NCI-H226 (cell line): ENCODE results near the gene EHF.
"Not testable (repeated sequence)": the region's sequence is repeated elsewhere in the genome, so short reads cannot be mapped to it uniquely, and the experiment has no call there.

ENCODE experiments used
- DNase-seq: peaks from one replicate; pipeline ENCODE4 v3.0.0-alpha.2; 2015

The EHF gene

DNA sequence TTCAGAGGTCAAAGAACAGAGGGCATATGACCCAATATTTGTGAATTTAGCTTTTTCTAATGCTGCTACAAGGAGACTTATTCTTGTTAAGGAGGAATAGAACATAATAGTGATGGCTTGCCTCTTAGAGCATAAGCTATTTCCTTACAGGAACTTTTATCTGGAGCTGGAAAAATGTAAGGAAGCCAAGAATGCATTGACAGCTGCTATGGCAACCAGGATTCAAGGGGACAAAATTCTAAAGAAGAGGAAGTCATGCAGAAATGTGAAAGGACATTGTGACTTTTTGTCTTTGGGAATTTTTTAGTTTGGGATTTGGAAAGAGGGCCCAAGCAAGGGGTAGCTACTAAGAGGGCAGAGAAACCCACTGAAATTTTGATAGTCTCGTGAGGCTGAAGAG, 51.1 kb downstream of the EHF start:
- no peak for DNase-seq

DNA sequence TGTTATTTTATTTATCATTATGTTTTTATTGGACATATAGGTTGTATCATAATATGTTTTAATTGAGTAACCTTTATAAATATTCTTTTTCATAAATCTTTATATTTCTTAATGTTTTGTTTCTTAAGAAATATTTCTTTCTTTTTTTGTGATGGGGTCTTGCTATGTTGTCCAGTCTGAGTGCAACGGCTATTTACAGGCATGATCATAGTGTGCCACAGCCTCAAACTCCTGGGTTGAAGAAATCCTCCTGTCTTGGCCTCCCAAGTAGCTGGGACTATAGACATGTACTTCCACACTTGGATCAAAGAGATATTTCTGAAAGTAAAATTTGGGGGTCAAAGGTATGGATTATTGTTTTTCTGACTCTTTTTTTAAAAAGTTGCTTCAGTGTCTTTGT, 53.1 kb downstream of the EHF start:
- no peak for DNase-seq

DNA sequence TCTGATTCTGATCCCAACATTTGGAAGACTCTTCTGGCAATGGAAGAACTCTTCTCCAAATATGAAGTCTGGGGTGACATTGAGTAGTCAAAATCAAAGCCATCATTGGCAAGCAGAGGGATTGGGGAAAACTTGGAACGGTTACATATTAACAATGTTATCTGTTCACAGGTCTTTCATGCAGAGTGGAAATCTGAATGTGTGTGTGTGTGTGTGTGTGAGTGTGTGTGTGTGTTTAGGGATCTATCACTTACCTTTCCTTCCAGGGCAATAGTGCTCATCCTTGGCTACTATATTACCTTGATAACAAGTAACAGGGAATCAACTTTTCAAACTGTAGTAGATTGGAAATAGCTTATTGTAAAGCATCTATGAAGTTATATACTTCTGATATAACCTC, 55.3 kb downstream of the EHF start:
- no peak for DNase-seq

DNA sequence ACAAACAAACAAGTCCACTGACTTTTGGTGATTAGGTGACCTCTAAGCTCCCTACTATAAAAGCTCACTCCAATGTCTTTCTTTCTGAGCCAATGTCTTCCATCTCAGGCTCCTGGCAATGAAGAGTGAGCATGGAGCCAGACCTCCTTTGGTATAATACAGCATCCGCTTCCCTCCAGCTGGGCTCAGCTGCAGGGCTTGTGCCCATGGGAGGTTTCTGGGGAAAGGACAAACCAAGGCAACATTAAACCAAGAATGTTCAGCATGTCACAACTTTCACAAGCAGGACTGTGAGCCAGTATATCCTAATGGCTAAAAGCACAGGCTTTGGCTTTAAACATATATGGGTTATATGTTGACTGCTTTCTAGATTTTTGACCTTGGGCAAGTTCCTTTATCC, 58.8 kb downstream of the EHF start:
- DNase-seq, result no peak

DNA sequence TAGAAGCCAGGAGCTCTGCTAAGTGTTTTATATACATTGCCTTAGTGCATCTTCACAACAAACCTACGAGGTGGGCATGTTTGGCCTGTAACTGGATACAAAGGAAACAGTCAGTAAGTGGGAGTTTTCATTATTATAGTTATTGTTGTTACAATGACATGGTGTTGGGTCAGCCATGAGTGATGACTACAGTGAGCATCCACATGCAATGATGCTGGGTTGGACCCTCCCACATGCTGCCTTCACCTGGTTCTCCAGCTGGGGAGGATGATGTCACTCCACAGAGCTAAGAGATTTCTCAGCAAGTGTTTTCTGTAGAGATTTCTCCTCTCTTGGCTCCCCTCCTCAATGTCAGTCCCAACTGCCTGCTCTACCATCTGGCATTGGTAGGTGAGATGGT, 59.3 kb downstream of the EHF start:
- peak; percentile 54 for DNase-seq

DNA sequence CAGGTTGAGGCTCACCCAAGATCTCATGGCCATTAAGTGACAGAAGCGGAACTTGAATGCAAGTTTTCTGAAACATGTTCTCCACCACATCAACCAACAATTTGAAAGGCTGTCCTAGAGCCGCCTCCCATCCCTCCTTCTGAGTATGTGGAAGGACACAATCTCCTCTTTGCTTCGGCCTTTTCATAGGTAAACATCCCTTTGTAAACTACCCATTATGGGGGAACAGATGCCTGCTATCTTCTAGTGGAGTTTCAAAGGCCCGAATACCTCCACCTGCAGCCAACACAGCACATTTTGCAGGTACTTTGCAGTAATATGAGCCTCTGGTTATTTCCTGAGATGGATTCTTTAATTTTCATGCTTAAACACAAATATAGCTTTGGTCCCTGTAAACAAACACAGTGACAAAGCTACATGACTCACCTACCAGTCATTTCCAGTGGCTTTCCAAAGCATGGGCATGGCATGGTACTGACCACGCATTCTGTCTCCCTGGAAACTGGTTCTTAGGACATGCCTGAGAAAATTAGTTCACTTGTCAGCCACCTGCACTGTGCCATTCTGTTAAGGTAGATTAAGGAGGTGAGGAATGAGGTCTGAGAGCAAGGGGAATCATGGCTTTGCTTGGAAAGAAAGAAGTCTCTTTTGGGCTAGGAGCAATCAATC, 60.2 kb downstream of the EHF start:
- DNase-seq, result peak; percentile 19

DNA sequence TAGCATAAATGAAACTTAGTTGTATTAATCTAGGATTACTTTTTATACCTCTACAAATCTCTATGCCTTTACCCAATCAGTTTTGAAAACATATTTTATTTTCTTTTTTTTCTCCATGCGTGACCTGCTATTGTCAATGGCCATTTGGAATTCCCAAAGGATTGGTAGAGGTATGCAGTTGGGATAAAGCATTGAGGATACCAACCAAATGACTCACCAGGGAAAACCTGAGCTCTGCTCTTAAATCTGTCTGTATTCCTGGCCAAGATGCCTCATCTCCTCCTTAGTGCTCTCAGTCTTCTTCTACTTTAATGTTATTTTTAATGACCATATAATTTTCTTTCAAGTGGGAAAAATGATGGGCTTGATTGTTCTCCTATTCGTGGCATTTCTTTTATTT, 61.9 kb downstream of the EHF start:
- peak; percentile 74 for DNase-seq

DNA sequence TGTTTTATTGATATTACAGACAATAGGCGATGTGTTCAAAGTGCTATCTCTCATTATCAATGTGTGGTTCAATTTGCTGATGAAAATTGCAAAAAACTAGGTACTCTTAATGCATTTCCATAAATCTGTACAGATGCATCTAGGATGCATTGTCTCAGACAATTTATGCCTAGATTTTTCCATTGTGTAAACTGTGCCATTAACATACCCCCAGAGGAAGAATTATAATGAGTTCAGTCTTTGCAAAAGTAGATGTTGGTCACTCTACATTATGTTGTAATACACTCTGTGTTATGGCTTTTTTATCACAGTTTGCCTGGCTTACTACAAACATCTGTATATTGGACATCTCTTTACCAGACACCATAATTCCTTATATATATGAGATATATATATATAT, 62.5 kb downstream of the EHF start:
- no peak for DNase-seq

DNA sequence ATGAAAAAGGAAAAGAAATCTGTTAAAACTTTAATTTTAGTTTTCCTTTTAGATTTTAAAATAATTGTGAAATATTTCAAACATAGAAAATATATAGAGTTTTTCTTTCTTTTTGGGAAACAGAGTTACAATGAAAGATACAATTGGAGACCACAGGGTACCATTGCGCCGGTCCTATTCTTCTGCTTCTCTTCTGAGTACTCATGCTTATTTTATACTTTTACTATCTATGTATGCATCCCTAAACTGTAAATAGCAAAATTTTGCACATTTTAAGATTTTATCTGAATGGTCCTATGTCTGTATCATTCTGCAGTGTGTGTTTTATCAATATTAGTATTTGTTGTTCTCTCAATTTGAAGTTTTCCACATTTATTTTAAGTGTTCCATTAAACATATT, 65.0 kb downstream of the EHF start:
- no peak for DNase-seq

DNA sequence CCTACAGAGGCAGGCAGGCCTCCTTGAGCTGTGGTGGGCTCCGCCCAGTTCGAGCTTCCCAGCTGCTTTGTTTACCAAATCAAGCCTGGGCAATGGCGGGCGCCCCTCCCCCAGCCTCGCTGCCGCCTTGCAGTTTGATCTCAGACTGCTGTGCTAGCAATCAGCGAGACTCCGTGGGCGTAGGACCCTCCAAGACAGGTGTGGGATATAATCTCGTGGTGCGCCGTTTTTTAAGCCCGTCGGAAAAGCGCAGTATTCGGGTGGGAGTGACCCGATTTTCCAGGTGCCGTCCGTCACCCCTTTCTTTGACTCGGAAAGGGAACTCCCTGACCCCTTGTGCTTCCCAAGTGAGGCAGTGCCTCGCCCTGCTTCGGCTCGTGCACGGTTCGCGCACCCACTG, 71.4 kb downstream of the EHF start:
- not testable (repeated sequence) for DNase-seq

DNA sequence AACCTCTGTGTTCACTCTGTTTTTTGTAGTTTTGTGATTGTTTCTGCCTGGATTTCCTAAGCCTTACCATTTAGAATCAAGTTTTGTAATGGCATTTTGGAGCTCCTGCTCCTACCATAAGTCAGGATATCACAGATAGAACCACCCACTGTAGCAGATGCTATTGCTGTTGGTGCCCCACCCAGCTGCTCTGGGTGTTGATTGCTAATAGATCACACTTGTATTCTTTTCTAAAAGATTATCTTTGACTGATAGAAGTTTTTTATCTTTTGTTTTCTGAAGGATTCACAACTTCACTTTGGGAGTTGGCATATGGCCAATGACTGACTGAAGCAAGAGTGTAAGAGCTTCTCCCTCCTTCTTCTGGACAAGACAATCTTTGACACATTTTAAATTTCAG, 76.0 kb downstream of the EHF start:
- DNase-seq, result no peak

DNA sequence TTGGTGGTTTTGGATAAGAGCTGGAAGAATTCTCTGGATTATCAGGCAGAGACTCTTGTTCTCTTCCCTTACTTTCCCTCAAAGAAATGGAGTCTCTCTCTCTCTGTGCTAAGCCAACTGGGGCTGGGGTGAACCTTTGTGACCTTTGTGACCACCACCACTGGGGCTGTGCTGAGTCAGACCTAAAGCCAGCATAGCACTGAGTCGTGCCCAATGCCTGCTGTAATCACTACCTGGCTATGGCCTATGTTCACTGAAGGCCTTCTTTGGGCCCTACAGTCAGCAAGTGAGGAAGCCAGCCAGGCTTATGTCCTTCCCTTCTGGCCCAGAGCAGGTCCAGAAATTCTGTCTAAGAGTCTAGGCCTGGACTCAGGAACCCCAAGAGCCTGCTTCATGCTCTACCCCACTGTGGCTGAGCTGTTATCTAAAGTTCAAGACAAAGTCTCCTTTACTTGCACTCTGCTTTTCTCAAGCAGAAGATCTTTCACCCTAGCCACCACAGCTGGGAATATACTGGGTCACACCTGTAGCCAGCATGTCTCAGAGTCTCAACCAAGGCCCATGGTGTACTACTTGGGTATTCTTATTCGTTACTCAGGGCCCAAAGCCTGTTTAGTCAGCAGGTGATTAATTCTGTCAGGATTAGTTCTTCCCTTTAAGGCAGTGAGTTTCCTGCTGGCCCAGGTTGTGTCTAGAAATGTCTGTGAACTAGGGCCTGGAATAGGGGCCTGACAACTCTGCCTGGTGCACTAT, 86.0 kb downstream of the EHF start:
- DNase-seq, result no peak

DNA sequence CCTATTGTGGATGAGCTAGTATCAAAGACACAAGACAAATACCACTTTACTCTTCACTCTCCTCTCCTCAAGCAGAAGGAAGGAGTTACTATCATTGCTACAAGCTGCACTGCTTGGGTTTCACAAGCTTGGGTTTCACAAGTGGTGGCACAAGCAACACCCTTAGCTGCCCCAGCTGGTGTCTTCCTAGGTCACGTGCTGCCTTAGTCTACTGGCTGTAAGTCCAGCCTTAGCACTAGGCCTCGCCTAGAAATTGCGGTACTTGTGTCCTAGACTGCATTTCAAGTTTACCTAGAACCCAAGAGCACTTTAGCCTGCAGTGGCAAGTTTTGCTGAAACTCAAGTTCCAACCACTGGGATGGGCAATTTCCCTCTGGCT, 86.6 kb downstream of the EHF start:
- no peak for DNase-seq
